GM23338 (cell line): Measurements from ENCODE around the gene MAGEA3. TPM values are rescaled to one million over a fixed set of nuclear protein-coding genes. Genes with fewer than 3 reads are reported as not detected.
"Not testable (repeated sequence)": the region's sequence is repeated elsewhere in the genome, so short reads cannot be mapped to it uniquely, and the experiment has no call there.

ENCODE experiments used
- ATAC-seq: fragments of 200-7000 bp; cut with Tn5 transposase; 3 replicates; pipeline ENCODE4 v1.9.1; 2020
- DNase-seq: peaks from one replicate; pipeline ENCODE4 v3.0.0-alpha.2; 2015; ENCODE audit warnings: low spot score
- H2AFZ ChIP-seq: fragments of 200-600 bp; sonication (generic); 2 replicates; pipeline ENCODE4 v1.8.0; 2016; ENCODE audit warnings: antibody characterized with exemption, mild to moderate bottlenecking, moderate library complexity
- H3F3A ChIP-seq: fragments of 200-600 bp; sonication (generic); replicated peaks from 2 replicates; pipeline ENCODE4 v1.8.0; 2017; ENCODE audit warnings: antibody characterized with exemption, mixed run types, low read depth
- H3K27ac ChIP-seq: fragments of 200-600 bp; sonication (generic); 2 replicates; pipeline ENCODE4 v1.6.1; 2016; ENCODE audit warnings: low read depth
- H3K27me3 ChIP-seq: fragments of 200-600 bp; sonication (generic); 2 replicates; pipeline ENCODE4 v1.8.0; 2016; ENCODE audit warnings: mild to moderate bottlenecking, mixed run types, moderate library complexity; ENCODE audit not compliant: insufficient read depth
- H3K36me3 ChIP-seq: fragments of 200-600 bp; sonication (generic); 2 replicates; pipeline ENCODE4 v1.8.0; 2016; ENCODE audit warnings: mild to moderate bottlenecking; ENCODE audit not compliant: insufficient read depth
- H3K4me1 ChIP-seq: fragments of 200-600 bp; sonication (generic); 2 replicates; pipeline ENCODE4 v1.8.0; 2016; ENCODE audit warnings: mild to moderate bottlenecking, moderate library complexity; ENCODE audit not compliant: insufficient read depth
- H3K4me2 ChIP-seq: fragments of 200-600 bp; sonication (generic); 2 replicates; pipeline ENCODE4 v1.7.1; 2017; ENCODE audit warnings: mixed run types
- H3K4me3 ChIP-seq: fragments of 200-600 bp; sonication (generic); 2 replicates; pipeline ENCODE4 v1.6.1; 2016; ENCODE audit warnings: mixed run types
- H3K79me2 ChIP-seq: fragments of 200-600 bp; sonication (generic); replicated peaks from 2 replicates; pipeline ENCODE4 v1.8.0; 2017; ENCODE audit warnings: mild to moderate bottlenecking; ENCODE audit not compliant: insufficient read depth
- H3K9me2 ChIP-seq: fragments of 200-600 bp; sonication (generic); 2 replicates; pipeline ENCODE4 v1.8.0; 2017; ENCODE audit not compliant: insufficient read depth
- H4K20me1 ChIP-seq: fragments of 200-600 bp; sonication (generic); replicated peaks from 2 replicates; pipeline ENCODE4 v1.8.0; 2017; ENCODE audit warnings: mild to moderate bottlenecking; ENCODE audit not compliant: insufficient read depth
- H3K27ac Mint-ChIP-seq: 2 replicates; pipeline ENCODE4 v1.8.0; 2020; ENCODE audit warnings: inconsistent platforms, mild to moderate bottlenecking, moderate library complexity, mixed read lengths
- H3K27me3 Mint-ChIP-seq: 3 replicates; pipeline ENCODE4 v1.8.0; 2022; ENCODE audit warnings: low read depth, mild to moderate bottlenecking, moderate library complexity, mixed read lengths, inconsistent platforms; ENCODE audit not compliant: insufficient read depth, poor library complexity
- H3K36me3 Mint-ChIP-seq: 3 replicates; pipeline ENCODE4 v1.8.0; 2021; ENCODE audit warnings: low read depth, mild to moderate bottlenecking, inconsistent platforms, moderate library complexity, mixed read lengths
- H3K4me1 Mint-ChIP-seq: 3 replicates; pipeline ENCODE4 v1.8.0; 2020; ENCODE audit warnings: mild to moderate bottlenecking, inconsistent platforms, mixed read lengths
- H3K4me3 Mint-ChIP-seq: 3 replicates; pipeline ENCODE4 v1.8.0; 2021; ENCODE audit warnings: moderate library complexity, mild to moderate bottlenecking, inconsistent platforms, mixed read lengths
- H3K9me3 Mint-ChIP-seq: 3 replicates; pipeline ENCODE4 v1.8.0; 2020; ENCODE audit warnings: moderate library complexity, mild to moderate bottlenecking, inconsistent platforms, mixed read lengths
- CREB1 ChIP-seq: fragments of 250-450 bp; sonication (Bioruptor Pico); IDR thresholded peaks from 2 replicates; pipeline ENCODE4 v1.5.0; 2020; ENCODE audit warnings: low read depth, mild to moderate bottlenecking, moderate library complexity
- EZH2phosphoT487 ChIP-seq: fragments of 200-600 bp; sonication (generic); IDR thresholded peaks from one replicate; pipeline ENCODE4 v1.8.1; 2018; ENCODE audit warnings: antibody characterized with exemption; ENCODE audit not compliant: unreplicated experiment
- ZNF331 ChIP-seq: fragments of 250-450 bp; sonication (Bioruptor Pico); IDR thresholded peaks from 2 replicates; pipeline ENCODE4 v1.5.0; 2020; ENCODE audit warnings: low read depth, mild to moderate bottlenecking, moderate library complexity
- ZNF462 ChIP-seq: fragments of 250-450 bp; sonication (Bioruptor Pico); IDR thresholded peaks from 2 replicates; pipeline ENCODE4 v1.5.0; 2020; ENCODE audit warnings: mild to moderate bottlenecking, moderate library complexity
- polyA plus RNA-seq: library from polyadenylated mRNA; unstranded; fragments of >200 nt; fragmentation: Nextera tagmentation; extraction: Ambion mirVana; gene quantifications from 2 replicates; pipeline ENCODE4 v1.2.1, GENCODE V29; 2016
- total RNA-seq: library from RNA; depleted of rRNA; stranded (reverse); fragments of >200 nt; shearing (Covaris generic); gene quantifications from 2 replicates; pipeline ENCODE4 v1.2.3, GENCODE V29; 2014

The MAGEA3 gene
- total and polyA plus RNA-seq, 2 experiments from 2014 or later, result 0.39 TPM; not detected in 1

- TF ChIP-seq ZNF462 (no peak), EZH2phosphoT487 (no peak), CREB1 (no peak), ZNF331 (CRISPR knock-in tag) (no peak)
Measured at GRCh38 chrX:152735101-152735500, 36.5 kb downstream of the MAGEA3 start (continued).

- no peaks in the 10 kb centered on the region for H3F3A ChIP-seq
- H3K36me3 ChIP-seq, result no peaks in the 10 kb centered on the region
- H4K20me1 ChIP-seq, result no peaks in the 10 kb centered on the region
- no peaks in the 10 kb centered on the region for H3K79me2 ChIP-seq
- Mint-ChIP-seq H3K36me3 (no peaks in the 10 kb centered on the region), H3K4me1 (no peaks in the 10 kb centered on the region; the same call in 2 of the 3 replicates), H3K27ac (no peak overlapping the region), H3K4me3 (no peak overlapping the region), H3K27me3 (no peaks in the 10 kb centered on the region), H3K9me3 (no peaks in the 10 kb centered on the region)
- H3K9me2 ChIP-seq, result no peaks in the 10 kb centered on the region
- no peak overlapping the region for H3K4me3 ChIP-seq
- H3K27ac ChIP-seq, result no peak overlapping the region
- ATAC-seq (no peak), DNase-seq (no peak)
- H2AFZ ChIP-seq, result no peak overlapping the region
- H3K27me3 ChIP-seq, result no peaks in the 10 kb centered on the region
- no peak overlapping the region for H3K4me2 ChIP-seq
- TF ChIP-seq ZNF331 (CRISPR knock-in tag), result no peak
- no peaks in the 10 kb centered on the region for H3K4me1 ChIP-seq
Measured at GRCh38 chrX:152735860-152736511, 37.4 kb downstream of the MAGEA3 start.

GRCh38 chrX:152736528-152736927 is 37.9 kb downstream of the MAGEA3 start:
- not testable (repeated sequence) for DNase-seq, H3K36me3 ChIP-seq, ATAC-seq, H3K27me3 Mint-ChIP-seq, H4K20me1 ChIP-seq, H3K36me3 Mint-ChIP-seq, H3K27ac Mint-ChIP-seq, H3K27ac ChIP-seq, H3K4me3 ChIP-seq, H3K9me3 Mint-ChIP-seq, H3K4me3 Mint-ChIP-seq, H3K79me2 ChIP-seq, H2AFZ ChIP-seq, H3F3A ChIP-seq, H3K9me2 ChIP-seq, H3K4me1 ChIP-seq, H3K4me1 Mint-ChIP-seq, H3K27me3 ChIP-seq, H3K4me2 ChIP-seq
